CD4-positive, alpha-beta memory T cell (primary cell): Measurements from ENCODE around the gene HOMEZ. TPM values are rescaled to one million over a fixed set of nuclear protein-coding genes. Genes with fewer than 3 reads are reported as not detected.
"Not testable (repeated sequence)": the region's sequence is repeated elsewhere in the genome, so short reads cannot be mapped to it uniquely, and the experiment has no call there.

Source experiments
- CTCF ChIA-PET: fragments of 350-600 bp; sonication (Branson Sonifier 250); formaldehyde crosslinking; loops from one replicate; lab custom pipeline; 2021; ENCODE audit warnings: inconsistent platforms; ENCODE audit not compliant: partially characterized antibody; lab: Charles Lee
- POLR2A ChIA-PET: fragments of 350-600 bp; sonication (Branson Sonifier 250); formaldehyde crosslinking; loops from one replicate; lab custom pipeline; 2021; ENCODE audit not compliant: partially characterized antibody; lab: Charles Lee
- DNase-seq, 5 donors: peaks; one replicate each; pipeline versions ENCODE4 v3.0.0 to v3.0.0-alpha.2; 2020 to 2022; ENCODE audit warnings: mixed read lengths in 1 of 5
- H3K27ac ChIP-seq: one replicate; pipeline ENCODE4 v1.7.0; 2013; ENCODE audit warnings: low read depth, low read length
- H3K27me3 ChIP-seq: 2 replicates; pipeline ENCODE4 v1.7.0; 2013; ENCODE audit warnings: mild to moderate bottlenecking, low read length, moderate library complexity; ENCODE audit not compliant: insufficient read depth
- H3K36me3 ChIP-seq: 2 replicates; pipeline ENCODE4 v1.7.0; 2013; ENCODE audit warnings: mild to moderate bottlenecking, low read length, moderate library complexity; ENCODE audit not compliant: insufficient read depth
- H3K4me1 ChIP-seq: 2 replicates; pipeline ENCODE4 v1.7.0; 2013; ENCODE audit warnings: mild to moderate bottlenecking, low read length, moderate library complexity; ENCODE audit not compliant: insufficient read depth
- H3K4me3 ChIP-seq, 2 donors: one replicate each; pipeline ENCODE4 v1.7.0; 2013; ENCODE audit warnings: low read length in 2 of 2, mild to moderate bottlenecking in 1 of 2
- H3K9me3 ChIP-seq, 2 donors: one replicate each; pipeline ENCODE4 v1.7.0; 2013; ENCODE audit warnings: low read length in 2 of 2, control low read depth in 1 of 2; ENCODE audit not compliant: control insufficient read depth in 1 of 2
- H3K27ac Mint-ChIP-seq, 7 donors: one replicate each; pipeline ENCODE4 v1.8.0; 2020 to 2021; ENCODE audit warnings: mixed read lengths in 7 of 7, mild to moderate bottlenecking in 6 of 7, inconsistent platforms in 3 of 7, moderate library complexity in 3 of 7
- H3K27me3 Mint-ChIP-seq, 2 donors: one replicate each; pipeline ENCODE4 v1.8.0; 2020 to 2021; ENCODE audit warnings: mixed read lengths in 2 of 2
- H3K36me3 Mint-ChIP-seq, 2 donors: one replicate each; pipeline ENCODE4 v1.8.0; 2020 to 2021; ENCODE audit warnings: mixed read lengths in 2 of 2, inconsistent platforms in 1 of 2, mild to moderate bottlenecking in 1 of 2
- H3K4me1 Mint-ChIP-seq, 4 donors: one replicate each; pipeline ENCODE4 v1.8.0; 2020 to 2021; ENCODE audit warnings: mixed read lengths in 4 of 4, mild to moderate bottlenecking in 1 of 4
- H3K4me3 Mint-ChIP-seq, 8 donors: one replicate each; pipeline ENCODE4 v1.8.0; 2020 to 2021; ENCODE audit warnings: mixed read lengths in 8 of 8, mild to moderate bottlenecking in 7 of 8, moderate library complexity in 6 of 8, inconsistent platforms in 3 of 8
- H3K9me3 Mint-ChIP-seq, 8 donors: one replicate each; pipeline ENCODE4 v1.8.0; 2020 to 2021; ENCODE audit warnings: mixed read lengths in 8 of 8, mild to moderate bottlenecking in 5 of 8, inconsistent platforms in 3 of 8, moderate library complexity in 1 of 8
- intact Hi-C: fragments of 100-400 bp; cut with micrococcal nuclease; formaldehyde crosslinking; loops from one replicate; pipeline ENCODE4 v1.15.1; 2023
- polyA plus RNA-seq, 2 donors: library from polyadenylated mRNA; unstranded; fragments of 300-500 nt; fragmentation: Illumina TruSeq; gene quantifications; one replicate each; pipeline ENCODE4 v1.2.3, GENCODE V29; 2021
- total RNA-seq, 2 experiments: library from RNA; stranded (reverse); gene quantifications; one replicate each; pipeline ENCODE4 v1.2.3, GENCODE V29; 2021

The HOMEZ gene
- total RNA-seq: 10 to 100 TPM; 21.0 to 21.7 TPM
- 1 to 10 TPM; 1.5 to 5.7 TPM for polyA plus RNA-seq

- peak within 1 kb of the TSS; percentile 90 to 98 (median 96) for H3K27ac Mint-ChIP-seq
- H3K4me1 Mint-ChIP-seq: peaks cover 13 to 36% (median 24%) of the 10 kb centered on the region in 4 donors
- ChIA-PET CTCF (interaction anchor here (1.0 to 7.6 kb wide), 9 partner anchors 9 to 166 kb away, joined by 3 to 65 read pairs (median 4); partner anchors contain the start of genes PABPN1 and PPP1R3E), POLR2A (interaction anchor here (0.9 to 3.4 kb wide), 14 partner anchors 9 to 1775 kb away, joined by 3 to 100 read pairs (median 4); partner anchors contain the start of genes ACIN1, C14orf119, DCAF11 and METTL3)
- peaks cover 0 to 9% of the 10 kb centered on the region in 2 donors for H3K36me3 Mint-ChIP-seq
- Histone ChIP-seq H3K4me1 (peaks cover 23% of the 10 kb centered on the region), H3K9me3 (no peaks in the 10 kb centered on the region), H3K27ac (peak within 1 kb of the TSS; percentile 75), H3K27me3 (no peaks in the 10 kb centered on the region), H3K4me3 (peak within 1 kb of the TSS; percentile 71 to 85), H3K36me3 (no peaks in the 10 kb centered on the region)
- H3K4me3 Mint-ChIP-seq: peak within 1 kb of the TSS; percentile 95 to 99 (median 98)
- intact Hi-C loops: loop anchor here (1.0 kb wide), 4 partner anchors 9 to 191 kb away; partner anchors contain the start of genes ACIN1, C14orf119 and PABPN1
- no peaks in the 10 kb centered on the region for H3K9me3 Mint-ChIP-seq
- DNase-seq: peak; percentile 94 to 98 (median 95)
- H3K27me3 Mint-ChIP-seq: no peaks in the 10 kb centered on the region
Measured at GRCh38 chr14:23286020-23286901, at the start of gene HOMEZ. Gene HOMEZ (minus strand): TSS chr14:23286132. CDS start chr14:23285952, 180 bp downstream.

- peaks cover 12 to 18% of the 10 kb centered on the region in 2 donors for H3K27me3 Mint-ChIP-seq
- no peak overlapping the region for H3K27ac Mint-ChIP-seq
Measured at GRCh38 chr14:23335623-23336022, 49.7 kb upstream of the HOMEZ start.

GRCh38 chr14:23327947-23328744, 42.2 kb upstream of the HOMEZ start:
- Mint-ChIP-seq H3K4me1 (peaks cover 3 to 8% (median 5%) of the 10 kb centered on the region in 4 donors), H3K27me3 (peaks cover 0 to 2% of the 10 kb centered on the region in 2 donors), H3K36me3 (peaks cover 16 to 27% of the 10 kb centered on the region in 2 donors), H3K9me3 (no peaks in the 10 kb centered on the region), H3K4me3 (no peak overlapping the region), H3K27ac (peak overlapping the region in 2 of 7 donors; percentile 28 to 60)
- no peaks in the 10 kb centered on the region for H3K27me3 ChIP-seq
- H3K36me3 ChIP-seq: peaks cover 18% of the 10 kb centered on the region
- CTCF ChIA-PET: interaction anchor here (1.2 to 3.0 kb wide), 10 partner anchors 17 to 232 kb away, joined by 4 to 25 read pairs (median 6); no protein-coding TSS in a partner anchor
- no peak overlapping the region for H3K4me3 ChIP-seq
- no peak overlapping the region for H3K27ac ChIP-seq
- POLR2A ChIA-PET: interaction anchor here (0.8 to 1.5 kb wide), 2 partner anchors 26 to 42 kb away, joined by 3 read pairs; partner anchors contain the start of gene HOMEZ
- peaks cover 9% of the 10 kb centered on the region for H3K4me1 ChIP-seq
- intact Hi-C loops: loop anchor here (1.0 to 10.0 kb wide), 5 partner anchors 52 to 733 kb away; partner anchors contain the start of gene ABHD4
- no peaks in the 10 kb centered on the region for H3K9me3 ChIP-seq
- peak; percentile 48 to 64 (median 60) for DNase-seq

More at GRCh38 chr14:23335623-23336022, 49.7 kb upstream of the HOMEZ start:
- intact Hi-C loops: no loop called here
- no peak overlapping the region for H3K4me3 ChIP-seq
- no peaks in the 10 kb centered on the region for H3K36me3 ChIP-seq
- ChIA-PET POLR2A (interaction anchor here (1.0 kb wide), 1 partner anchor 14 kb away, joined by 3 read pairs; no protein-coding TSS in a partner anchor), CTCF (interaction anchor here (1.3 kb wide), 1 partner anchor 45 kb away, joined by 4 read pairs; no protein-coding TSS in a partner anchor)
- no peaks in the 10 kb centered on the region for H3K27me3 ChIP-seq
- Mint-ChIP-seq H3K4me1 (no peaks in the 10 kb centered on the region), H3K36me3 (no peaks in the 10 kb centered on the region), H3K9me3 (peaks cover 0 to 4% (median 0%) of the 10 kb centered on the region in 8 donors), H3K4me3 (no peak overlapping the region)
- H3K27ac ChIP-seq: no peak overlapping the region
- no peaks in the 10 kb centered on the region for H3K4me1 ChIP-seq
- no peak for DNase-seq
- no peaks in the 10 kb centered on the region for H3K9me3 ChIP-seq

- Mint-ChIP-seq H3K27me3 (peaks cover 0 to 2% of the 10 kb centered on the region in 2 donors), H3K4me1 (peaks cover 15 to 22% (median 17%) of the 10 kb centered on the region in 4 donors), H3K4me3 (peak overlapping the region in 1 of 8 donors; percentile 30), H3K9me3 (no peaks in the 10 kb centered on the region), H3K36me3 (peaks cover 26 to 41% of the 10 kb centered on the region in 2 donors), H3K27ac (peak overlapping the region in 2 of 7 donors; percentile 19 to 57)
- peaks cover 18% of the 10 kb centered on the region for H3K36me3 ChIP-seq
- H3K9me3 ChIP-seq: no peaks in the 10 kb centered on the region
- no peaks in the 10 kb centered on the region for H3K27me3 ChIP-seq
- DNase-seq: no peak
- no peak overlapping the region for H3K4me3 ChIP-seq
- POLR2A ChIA-PET: interaction anchor here (1.0 to 1.5 kb wide), 5 partner anchors 21 to 53 kb away, joined by 3 to 5 read pairs (median 3); partner anchors contain the start of gene HOMEZ
- H3K4me1 ChIP-seq: peaks cover 19% of the 10 kb centered on the region
- CTCF ChIA-PET: interaction anchor here (0.7 to 2.7 kb wide), 21 partner anchors 10 to 234 kb away, joined by 3 to 25 read pairs (median 4); partner anchors contain the start of genes ACIN1, CMTM5 and PPP1R3E
- no peak overlapping the region for H3K27ac ChIP-seq
- intact Hi-C loops: loop anchor here (10.0 kb wide), 1 partner anchor 732 kb away; the partner anchor contains the start of gene ABHD4
Measured at GRCh38 chr14:23326491-23327332, 40.8 kb upstream of the HOMEZ start.

GRCh38 chr14:23325746-23326145, 39.8 kb upstream of the HOMEZ start:
- Mint-ChIP-seq H3K27ac (peak overlapping the region in 2 of 7 donors; percentile 75 to 79), H3K36me3 (peaks cover 26 to 45% of the 10 kb centered on the region in 2 donors)
- H3K27me3 Mint-ChIP-seq: not testable (repeated sequence)

More at GRCh38 chr14:23325746-23326145, 39.8 kb upstream of the HOMEZ start:
- intact Hi-C loops: loop anchor here (10.0 kb wide), 1 partner anchor 731 kb away; the partner anchor contains the start of gene ABHD4
- not testable (repeated sequence) for H3K4me3 ChIP-seq, H3K27me3 ChIP-seq, H3K27ac ChIP-seq, H3K4me3 Mint-ChIP-seq, H3K9me3 Mint-ChIP-seq, DNase-seq, H3K9me3 ChIP-seq
- peaks cover 17 to 28% (median 18%) of the 10 kb centered on the region in 4 donors for H3K4me1 Mint-ChIP-seq
- peaks cover 19% of the 10 kb centered on the region for H3K4me1 ChIP-seq
- peaks cover 18% of the 10 kb centered on the region for H3K36me3 ChIP-seq
- CTCF ChIA-PET: interaction anchor here (0.9 to 2.7 kb wide), 8 partner anchors 27 to 231 kb away, joined by 3 to 25 read pairs (median 3); partner anchors contain the start of genes ACIN1 and CMTM5
- POLR2A ChIA-PET: interaction anchor here (1.0 kb wide), 1 partner anchor 20 kb away, joined by 3 read pairs; no protein-coding TSS in a partner anchor
